ENCODE results near the gene B3GNT2.

GRCh38 chr2:62222674-62223073 is 26.8 kb downstream of the B3GNT2 start:
- TF ChIP-seq CTCF (conservative IDR thresholded peaks at IDR 0.05; ENCODE audit: low read depth, low read length): no peak
- TF ChIP-seq CHD1 (IDR thresholded peaks at IDR 0.05; ENCODE audit: low read depth, low read length): no peak
- TF ChIP-seq USF2 (IDR thresholded peaks at IDR 0.05; ENCODE audit: low read depth, low read length): no peak
- TF ChIP-seq FOS (IDR thresholded peaks at IDR 0.05; ENCODE audit: low read depth, low read length): no peak
- TF ChIP-seq POLR2A (IDR thresholded peaks at IDR 0.05; ENCODE audit: low read depth, low read length): no peak
- TF ChIP-seq MAZ (IDR thresholded peaks at IDR 0.05; ENCODE audit: borderline replicate concordance, low read depth, low read length): no peak
